HG03354 (cell line): ENCODE data around the gene STK16.
A peak's percentile ranks its signal among the peaks of the same experiment; 100 is the strongest.
"Not testable (repeated sequence)": the region's sequence is repeated elsewhere in the genome, so short reads cannot be mapped to it uniquely, and the experiment has no call there.

ENCODE experiments used
- ATAC-seq: cut with Tn5 transposase; IDR thresholded peaks from one replicate; pipeline ENCODE4 v1.9.1; 2021; ENCODE audit warnings: mild to moderate bottlenecking; ENCODE audit not compliant: unreplicated experiment, poor library complexity, severe bottlenecking

Gene STK16

DNA sequence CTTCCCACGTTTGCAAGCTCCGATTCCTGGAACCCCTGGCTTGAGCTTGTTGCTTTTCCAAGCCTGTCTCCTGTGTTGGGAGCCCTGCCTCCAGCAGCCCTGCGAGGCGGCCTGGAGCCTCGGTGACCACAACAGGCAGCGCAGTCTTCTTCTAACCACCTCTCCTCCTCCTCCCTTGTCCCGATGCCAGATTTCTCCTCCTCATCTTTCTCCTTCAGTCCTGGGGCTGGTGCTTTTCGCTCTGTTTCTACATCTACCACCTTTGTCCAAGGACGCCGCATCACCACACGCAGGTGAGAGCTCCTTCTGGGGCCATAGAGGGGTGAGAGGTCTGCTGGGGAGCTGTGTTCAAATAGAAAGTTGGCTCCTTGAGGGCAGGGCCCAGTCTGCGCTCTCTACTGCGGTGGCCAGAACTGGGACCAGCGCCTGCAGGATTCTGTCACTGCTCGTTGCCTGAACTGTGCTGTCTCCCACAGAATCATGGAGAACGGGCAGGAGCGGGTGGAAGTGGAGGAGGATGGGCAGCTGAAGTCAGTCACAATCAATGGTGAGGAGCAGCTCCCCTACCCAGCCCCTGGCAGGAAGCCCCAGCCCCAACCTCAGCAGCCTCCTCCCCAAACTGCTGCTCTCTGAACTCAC, 37.8 kb downstream of the STK16 start:
- ATAC-seq = no peak

DNA sequence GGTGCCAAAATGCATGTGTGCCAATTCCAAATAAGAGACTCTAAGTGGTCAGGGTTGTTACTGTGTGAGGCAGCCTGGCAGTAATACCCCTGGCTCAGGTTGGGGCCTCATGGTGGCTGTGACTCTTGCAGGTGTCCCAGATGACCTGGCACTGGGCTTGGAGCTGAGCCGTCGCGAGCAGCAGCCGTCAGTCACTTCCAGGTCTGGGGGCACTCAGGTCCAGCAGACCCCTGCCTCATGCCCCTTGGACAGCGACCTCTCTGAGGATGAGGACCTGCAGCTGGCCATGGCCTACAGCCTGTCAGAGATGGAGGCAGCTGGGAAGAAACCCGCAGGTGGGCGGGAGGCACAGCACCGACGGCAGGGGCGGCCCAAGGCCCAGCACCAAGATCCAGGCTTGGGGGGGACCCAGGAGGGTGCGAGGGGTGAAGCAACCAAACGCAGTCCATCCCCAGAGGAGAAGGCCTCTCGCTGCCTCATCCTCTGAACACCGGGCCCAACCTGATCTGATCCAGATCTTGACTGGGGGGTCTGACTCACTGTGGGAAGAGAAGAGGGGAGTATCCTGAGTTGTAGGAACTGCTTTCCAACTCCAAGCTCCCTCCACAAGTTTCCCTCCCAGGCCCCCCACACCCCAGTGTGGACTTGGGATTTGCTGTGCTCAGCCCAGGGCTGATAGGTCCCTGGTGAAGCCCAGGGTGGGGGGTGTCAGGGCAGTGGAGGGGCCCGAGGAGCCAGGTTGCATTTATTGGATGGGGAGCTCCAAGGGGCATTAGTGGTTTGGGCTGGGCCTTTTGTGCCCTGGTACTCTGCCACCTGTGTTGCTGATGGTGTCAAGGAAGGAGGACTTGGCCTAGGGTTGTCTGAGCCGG, 39.5 kb downstream of the STK16 start:
- no peak for ATAC-seq

DNA sequence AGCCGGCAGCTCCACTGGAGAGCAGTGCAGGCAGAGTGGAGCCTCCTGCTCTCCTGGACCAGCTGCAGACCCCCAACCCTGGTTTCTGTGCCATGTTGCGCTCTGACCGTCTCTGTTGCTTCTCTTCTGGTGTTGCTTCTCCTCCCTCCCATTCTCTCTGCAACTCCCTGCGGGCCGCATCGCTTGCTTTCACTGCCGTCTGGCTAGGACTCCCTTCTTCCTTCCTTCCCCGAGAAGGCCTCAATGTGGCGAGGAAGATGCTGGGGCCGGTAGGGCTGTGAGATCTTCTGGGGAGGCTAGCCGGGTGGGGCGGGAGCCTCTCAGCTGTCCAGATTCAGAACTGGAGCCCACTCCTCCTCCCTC, 40.1 kb downstream of the STK16 start:
- ATAC-seq = no peak

DNA sequence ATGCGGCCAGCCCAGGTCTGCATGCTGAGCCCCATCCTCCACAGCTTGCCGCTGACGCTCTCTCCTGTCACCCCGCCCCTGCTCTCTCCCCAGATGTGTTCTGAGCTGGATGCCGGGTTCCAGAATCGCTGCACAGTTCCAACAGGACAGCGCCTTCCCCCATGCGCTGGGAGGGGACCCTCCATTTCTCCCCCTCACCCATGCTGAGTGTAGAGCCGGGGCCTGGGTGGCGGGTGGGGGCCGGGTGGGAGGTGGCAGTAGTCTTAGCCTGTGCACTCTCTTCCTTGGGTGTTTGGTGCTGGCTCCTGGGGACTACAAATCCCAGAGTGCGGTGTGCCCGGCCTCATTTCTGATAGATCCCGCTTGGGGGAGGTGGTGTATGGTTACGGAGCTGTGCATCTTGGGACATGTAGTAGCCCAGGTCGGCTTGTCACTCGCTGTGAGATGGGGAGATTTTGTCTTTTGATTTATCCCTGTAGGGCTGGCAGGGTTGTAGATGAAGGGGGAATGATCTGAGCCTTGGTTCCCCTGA, 40.7 kb downstream of the STK16 start:
- ATAC-seq = no peak

DNA sequence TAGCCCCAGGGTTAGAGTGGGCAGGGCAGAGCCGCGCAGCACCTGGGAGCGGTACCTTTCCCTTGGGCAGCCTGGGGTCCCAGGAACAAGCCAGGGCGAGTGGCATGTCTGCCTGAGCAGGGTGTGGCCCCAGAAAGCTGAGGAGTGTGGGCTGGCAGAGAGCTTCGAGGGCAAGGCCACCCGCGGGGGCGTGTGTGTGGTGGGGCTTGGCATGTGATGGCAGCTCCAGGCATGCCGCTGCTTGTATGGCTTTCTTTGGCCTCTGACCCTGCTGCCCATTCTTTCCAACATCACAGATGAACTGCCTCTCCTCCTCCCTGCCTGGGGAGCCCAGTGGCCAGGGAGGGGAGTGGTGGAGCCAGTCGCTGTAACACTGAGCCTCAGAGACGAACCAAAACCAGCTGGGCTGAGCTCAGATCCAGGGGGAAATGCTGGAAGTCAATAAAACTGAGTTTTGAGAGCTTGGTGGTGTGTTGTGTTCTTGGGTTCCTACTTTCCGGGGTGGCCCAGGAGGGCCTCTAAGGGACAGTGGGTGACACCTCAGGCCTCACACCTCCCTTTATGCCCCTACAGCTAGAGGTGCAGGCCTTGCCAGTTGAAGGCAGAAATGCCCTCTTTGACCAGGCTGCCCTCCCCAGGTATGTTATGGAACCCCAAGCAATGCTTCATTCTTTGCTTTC, 41.3 kb downstream of the STK16 start:
- no peak for ATAC-seq

DNA sequence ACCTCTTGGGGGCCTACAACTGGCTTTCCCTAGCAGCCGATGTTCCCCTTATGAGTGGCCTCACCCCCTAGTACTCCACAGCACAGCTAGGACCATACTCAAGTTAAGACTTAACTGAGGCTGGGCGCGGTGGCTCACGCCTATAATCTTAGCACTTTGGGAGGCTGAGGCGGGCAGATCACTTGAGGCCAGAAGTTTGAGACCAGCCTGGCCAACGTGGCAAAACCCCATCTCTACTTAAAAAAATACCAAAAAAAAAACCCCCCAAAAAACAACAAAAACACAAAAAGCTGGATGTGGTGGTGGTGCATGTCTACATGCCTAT, 41.8 kb downstream of the STK16 start:
- ATAC-seq = not testable (repeated sequence)

DNA sequence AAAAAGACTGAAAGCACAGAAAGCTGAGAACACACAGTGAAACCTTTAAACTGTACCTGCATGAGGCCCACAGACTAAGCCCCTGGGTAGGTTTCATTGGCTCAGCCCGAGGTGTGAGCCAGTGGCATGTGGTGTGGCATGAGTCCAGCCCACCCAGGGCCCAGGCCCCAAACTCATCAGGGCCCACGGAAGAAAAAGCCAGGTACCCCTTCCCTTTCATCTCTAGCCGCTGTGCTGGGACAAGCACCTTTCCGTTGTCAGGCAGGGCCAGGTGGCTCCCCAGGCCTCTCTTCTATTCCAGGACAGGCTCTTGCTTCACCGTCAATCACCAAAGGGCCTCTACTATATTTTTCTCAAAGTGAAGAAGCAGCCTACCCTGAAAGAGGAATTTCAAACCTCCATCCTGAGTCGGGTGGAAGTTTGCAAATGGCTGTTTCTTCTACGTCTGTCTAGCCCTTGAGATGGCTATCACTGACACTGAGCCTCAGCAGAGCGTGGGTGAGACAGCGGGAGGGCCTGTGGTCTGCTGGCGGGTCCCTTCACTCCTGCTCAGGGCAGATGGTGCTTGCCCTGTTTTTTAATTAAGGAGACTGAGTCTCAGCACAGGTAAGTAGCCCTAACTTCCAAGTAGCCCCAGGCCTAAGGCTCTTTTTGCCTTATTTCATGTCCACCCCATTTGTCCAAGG, 42.4 kb downstream of the STK16 start:
- ATAC-seq = no peak

DNA sequence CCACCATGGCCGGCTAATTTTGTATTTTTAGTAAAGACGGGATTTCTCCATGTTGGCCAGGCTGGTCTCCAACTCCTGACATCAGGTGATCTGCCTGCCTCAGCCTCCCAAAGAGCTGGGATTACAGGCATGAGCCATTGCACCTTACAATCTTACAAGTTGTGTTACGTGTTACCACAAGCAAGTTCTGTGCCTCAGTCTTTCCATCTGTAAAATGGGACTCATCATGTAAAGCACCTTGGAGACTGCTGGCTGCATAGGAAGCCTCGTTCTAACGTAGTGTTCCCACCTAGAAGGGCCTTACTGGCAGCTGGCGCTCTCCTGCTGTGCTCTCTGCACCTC, 43.9 kb downstream of the STK16 start:
- ATAC-seq = no peak

DNA sequence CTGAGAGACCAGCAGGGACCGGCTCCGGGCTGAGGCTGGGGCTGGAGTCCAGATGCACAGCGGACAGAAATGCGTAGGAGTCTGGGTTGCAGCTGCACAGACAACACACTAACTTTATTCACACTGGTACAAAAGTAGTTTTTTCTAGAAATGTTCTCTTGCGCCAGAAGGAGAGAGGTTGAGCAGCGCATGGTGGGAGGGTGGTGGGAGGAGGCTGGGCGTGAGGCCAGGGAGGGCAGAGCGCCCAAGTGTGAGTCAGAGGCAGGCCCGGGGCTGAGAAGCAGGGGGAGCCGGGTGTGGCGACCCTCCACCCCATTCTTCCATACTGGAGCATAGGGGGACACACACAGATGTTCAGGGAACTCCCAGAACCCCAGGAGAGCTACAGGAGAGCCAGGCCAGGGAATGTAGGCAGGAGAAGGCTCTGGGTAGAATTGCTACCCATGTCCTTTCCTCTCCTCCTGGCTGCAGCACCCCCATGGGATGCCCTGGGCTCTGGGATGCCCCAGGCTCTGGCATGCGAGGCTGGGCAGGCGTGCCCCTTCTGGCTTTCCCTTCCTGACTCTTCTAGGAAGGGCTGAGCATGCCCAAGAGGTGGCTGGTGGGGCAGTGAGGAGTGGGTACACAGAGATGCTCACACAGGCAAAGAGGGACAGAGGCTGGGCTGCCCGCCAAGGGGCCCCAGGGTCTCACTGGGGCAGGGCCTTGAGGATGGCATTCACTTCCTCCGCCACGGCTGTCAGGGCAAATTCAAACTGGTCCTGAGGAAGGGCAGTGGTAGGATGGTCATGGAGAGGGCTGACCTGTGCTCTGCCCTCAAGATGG, 44.5 kb downstream of the STK16 start:
- no peak for ATAC-seq

DNA sequence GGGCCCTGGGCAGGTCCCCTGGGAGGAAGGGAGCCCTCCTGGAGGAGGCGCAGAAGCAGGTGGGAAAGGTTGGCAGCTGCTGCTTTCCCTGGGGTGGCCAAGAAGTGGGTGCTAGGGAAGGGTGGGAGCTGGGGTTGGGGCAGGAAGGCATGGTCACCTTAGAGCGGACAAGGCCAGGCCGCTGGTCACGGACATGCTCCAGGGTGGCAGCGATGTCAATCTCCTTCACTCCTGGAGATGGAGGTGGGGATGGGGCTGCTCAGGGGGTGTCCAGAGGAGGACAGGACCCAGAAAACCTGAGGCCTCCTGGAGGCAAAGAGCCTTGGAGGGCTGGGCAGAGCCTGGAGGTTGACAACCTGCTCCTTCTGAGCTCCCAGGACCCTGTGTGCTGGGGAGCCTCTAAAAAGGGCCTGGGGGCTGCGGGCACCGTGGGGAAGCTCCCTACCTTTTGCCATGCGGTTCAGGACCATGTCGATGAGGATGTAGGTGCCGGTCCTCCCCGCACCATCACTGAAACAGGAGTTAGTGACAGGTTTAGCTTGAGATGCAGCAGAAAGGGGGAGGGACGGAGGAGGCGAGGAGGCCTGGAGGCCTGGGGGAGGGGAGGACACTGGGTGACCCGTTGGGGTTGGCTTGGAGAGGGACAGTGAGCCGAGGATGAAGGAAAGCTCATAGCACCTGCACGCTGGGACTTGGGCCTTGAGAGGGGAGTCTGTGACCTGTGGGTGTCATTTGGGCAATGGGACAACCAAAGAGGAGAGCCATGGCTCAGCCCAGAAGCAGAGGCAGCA, 45.3 kb downstream of the STK16 start:
- no peak for ATAC-seq

DNA sequence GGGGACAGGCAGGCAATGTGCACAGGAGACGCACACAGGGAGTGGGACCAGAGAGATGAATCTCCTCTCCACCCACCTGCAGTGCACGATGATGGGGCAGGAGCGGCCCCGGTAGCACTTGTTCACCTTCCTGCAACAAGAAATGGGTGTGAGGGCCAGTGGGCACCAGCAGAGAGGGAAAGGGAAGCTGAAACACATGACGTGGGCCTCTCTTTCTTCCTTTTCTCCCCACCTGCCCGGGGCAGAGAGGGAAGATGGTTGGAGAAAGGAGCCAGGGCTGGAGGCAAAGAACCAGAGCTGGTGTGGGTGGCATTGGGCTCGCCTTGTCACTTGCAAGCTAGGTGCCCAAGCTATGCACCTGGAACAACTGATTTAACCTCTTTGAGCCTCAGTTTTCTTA, 46.1 kb downstream of the STK16 start:
- ATAC-seq = no peak

DNA sequence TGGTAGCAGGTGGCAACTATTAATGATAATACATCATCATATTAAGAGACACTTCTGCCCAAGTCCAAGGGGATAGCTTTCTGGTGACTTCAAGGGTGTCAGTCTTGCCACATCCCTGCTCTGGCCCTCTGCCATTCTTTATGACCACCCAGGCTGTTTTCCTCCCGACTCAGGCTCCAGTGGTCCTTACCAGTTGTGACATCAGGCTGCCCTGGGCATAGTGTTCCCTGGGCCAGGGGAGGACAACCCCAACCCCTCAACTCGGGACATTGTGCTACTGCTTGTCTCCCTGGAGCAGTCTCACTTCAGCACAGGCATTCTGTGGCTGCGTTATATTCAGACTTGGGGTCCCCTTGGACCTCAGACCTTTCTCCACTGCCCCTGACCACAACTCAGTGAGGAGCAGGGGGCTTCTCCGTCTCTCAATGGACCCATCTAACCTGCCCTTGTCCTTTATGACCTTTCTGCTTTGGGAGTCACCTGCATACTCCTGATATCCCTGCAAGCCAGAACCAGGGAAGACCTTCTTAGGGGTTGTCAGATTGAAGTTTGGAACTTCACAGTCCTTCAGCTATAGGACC, 46.7 kb downstream of the STK16 start:
- ATAC-seq = no peak

DNA sequence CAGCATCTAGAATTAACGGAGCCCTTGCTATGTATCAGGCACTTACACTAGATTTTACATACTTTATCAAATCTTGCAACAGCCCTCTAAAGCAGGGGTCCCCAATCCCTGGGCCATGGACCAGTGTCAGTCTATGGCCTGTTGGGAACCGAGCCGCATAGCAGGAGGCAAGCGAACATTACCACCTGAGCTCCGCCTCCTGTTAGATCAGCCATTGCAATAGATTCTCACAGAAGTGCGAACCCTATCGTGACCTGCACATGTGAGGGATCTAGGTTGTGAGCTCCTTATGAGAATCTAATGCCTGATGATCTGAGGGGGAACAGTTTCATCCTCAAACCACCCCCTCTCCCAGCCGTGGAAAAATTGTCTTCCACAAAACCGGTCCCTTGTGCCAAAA, 47.3 kb downstream of the STK16 start:
- ATAC-seq = no peak

DNA sequence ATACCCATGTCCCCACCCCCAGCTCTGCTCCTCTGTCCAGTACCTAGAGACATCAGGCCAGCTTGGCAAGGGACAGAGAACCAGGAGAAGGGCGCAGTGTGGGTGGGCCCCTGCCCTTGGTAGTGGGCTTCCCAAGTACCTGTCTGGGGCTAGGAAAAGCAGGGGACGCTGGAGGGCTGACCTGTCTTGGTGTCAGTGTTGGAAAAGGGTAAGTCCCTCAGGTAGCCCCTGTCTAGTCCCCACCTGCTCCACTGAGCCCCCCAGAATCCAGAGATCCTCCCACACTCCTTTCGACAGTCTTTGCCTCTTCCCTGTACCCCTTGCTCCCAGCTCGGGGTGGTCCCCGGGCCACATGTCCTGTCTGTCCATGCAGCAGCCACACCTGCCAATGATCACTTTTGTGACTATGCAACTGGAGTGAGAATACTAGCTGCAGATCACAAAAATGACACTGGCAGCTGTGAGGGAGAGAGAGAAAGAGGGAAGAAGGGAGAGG, 48.5 kb downstream of the STK16 start:
- no peak for ATAC-seq

DNA sequence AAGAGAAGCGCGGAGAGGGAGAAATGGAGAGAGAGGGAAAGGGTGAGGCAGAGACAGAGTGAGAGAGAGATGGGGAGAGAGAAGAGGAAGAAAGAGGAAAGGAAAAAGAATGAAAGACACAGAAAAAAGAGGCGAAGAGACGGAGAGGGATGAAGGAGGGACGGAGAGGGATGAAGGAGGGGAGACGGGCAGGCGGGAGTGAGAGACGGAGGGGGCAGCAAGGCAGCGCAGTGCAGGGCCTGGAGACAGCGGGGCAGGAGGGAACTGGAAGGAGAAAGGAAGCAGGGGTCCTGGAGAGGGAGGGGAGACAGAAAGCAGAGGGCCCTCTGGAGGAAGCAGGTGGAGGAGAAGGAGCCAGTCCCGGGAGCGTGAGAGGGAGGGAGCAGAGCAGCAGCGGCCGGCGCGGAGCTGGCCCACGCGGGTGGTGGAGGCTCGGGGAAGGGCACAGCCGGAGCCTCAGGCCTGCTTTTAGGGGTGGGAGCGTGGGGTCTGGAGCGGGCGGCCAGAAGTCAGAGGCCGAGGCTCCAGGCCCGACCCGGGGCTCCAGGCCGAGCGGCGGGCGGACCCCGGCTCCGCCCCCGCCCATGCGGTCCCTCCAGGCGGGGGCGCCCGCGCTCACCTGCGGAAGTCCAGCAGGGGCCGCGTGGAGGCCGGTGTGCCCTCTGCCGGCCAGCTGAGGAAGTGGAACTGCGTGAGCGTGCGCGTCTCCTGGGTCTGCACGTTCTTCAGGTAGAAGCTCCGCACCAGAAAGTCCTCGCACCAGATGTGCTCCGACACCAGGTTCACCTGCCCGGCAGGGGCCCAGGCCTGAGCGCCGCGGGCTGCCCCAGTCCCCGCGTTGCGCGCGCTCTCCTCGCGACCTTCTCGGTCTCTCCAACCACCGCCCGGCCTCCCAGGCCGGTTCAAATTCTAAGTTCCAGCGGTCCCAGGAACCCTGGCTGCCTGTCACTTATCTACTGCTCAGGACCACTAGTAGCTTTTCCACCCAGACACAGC, 49.4 kb downstream of the STK16 start:
- ATAC-seq = peak; percentile 89

DNA sequence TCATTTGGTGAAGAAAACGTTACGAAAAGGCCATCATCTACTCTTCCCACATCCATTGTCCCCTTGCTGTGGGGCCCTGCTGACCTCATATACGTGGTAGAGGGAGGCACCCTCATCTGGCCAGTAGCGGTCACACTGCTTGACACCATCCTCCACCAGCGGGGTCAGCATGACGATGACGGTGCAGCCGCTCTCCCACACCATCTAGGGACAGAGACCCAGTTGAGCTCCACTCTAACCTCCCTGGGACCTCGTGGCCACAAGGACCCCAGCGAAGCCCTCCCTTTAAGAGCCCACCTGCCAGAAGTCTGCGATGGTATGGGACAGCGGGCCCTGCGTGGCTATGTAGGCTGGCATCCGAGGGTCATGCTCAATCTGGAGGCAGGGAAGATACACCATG, 50.9 kb downstream of the STK16 start:
- ATAC-seq = no peak
